ENCODE measurements around the gene NUP107.

GRCh38 chr12:68785358-68785757 is 98.6 kb downstream of the NUP107 start:
- TF ChIP-seq POLR2A (IDR thresholded peaks at IDR 0.05) (no peak), CTCF (IDR thresholded peaks at IDR 0.05) (no peak)
